ENCODE results near the gene PDZD7. TPM values are rescaled to one million over a fixed set of nuclear protein-coding genes. Genes with fewer than 3 reads are reported as not detected.
A peak's percentile ranks its signal among the peaks of the same experiment; 100 is the strongest.
"Not testable (repeated sequence)": the region's sequence is repeated elsewhere in the genome, so short reads cannot be mapped to it uniquely, and the experiment has no call there.

Gene PDZD7
- total and polyA plus RNA-seq, 4 donors = 0.09 to 1.3 (median 0.55) TPM

DNA sequence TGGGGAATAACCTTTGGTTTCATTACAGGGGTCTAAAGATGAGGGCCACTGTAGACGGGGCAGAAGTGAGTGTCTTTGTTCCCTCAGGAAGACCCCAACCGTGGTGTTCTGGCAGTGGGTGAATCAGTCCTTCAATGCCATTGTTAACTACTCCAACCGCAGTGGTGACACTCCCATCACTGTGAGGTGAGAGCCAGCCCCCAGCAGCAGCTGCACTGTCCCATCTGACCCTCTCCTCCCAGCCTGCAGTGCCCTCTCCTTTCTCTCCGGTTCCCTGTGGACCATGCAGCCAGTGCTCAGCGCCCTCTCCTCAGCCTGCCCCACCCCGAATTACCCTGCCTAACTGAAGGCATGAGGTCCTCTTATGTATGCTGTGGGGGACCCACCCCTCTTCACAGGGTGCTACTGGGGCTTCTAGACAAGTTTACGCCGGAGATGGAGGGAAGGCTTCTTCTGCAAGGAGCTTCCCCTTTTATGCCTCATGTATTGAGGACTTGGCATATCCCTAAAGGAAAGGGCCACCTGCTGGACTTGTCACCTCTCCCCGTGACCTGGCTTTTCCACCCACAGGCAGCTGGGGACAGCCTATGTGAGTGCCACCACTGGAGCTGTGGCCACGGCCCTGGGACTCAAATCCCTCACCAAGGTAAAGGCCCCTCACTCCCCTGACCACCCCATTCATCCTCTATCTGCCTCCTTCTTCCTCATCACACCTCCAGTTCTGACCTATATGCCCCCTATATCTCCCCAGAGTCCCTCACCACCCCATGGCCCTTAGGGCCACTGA, 5.2 kb upstream of the PDZD7 start:
- ATAC-seq (ENCODE audit: insufficient read depth, low FRiP score) (no peak), DNase-seq (no peak)
- TF ChIP-seq, protein P1, sequence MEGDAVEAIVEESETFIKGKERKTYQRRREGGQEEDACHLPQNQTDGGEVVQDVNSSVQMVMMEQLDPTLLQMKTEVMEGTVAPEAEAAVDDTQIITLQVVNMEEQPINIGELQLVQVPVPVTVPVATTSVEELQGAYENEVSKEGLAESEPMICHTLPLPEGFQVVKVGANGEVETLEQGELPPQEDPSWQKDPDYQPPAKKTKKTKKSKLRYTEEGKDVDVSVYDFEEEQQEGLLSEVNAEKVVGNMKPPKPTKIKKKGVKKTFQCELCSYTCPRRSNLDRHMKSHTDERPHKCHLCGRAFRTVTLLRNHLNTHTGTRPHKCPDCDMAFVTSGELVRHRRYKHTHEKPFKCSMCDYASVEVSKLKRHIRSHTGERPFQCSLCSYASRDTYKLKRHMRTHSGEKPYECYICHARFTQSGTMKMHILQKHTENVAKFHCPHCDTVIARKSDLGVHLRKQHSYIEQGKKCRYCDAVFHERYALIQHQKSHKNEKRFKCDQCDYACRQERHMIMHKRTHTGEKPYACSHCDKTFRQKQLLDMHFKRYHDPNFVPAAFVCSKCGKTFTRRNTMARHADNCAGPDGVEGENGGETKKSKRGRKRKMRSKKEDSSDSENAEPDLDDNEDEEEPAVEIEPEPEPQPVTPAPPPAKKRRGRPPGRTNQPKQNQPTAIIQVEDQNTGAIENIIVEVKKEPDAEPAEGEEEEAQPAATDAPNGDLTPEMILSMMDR (IDR thresholded peaks at IDR 0.05; ENCODE audit: control extremely low read depth, extremely low read depth) = no peak
- Histone ChIP-seq H3K36me3 (ENCODE audit: control insufficient read depth in 4 of 4, insufficient read depth in 4 of 4, low read length in 4 of 4) (peaks cover 8 to 40% (median 17%) of the 10 kb centered on the region in 4 donors), H3K9me3 (ENCODE audit: control insufficient read depth in 4 of 4, insufficient read depth in 3 of 4, low read length in 3 of 4) (no peaks in the 10 kb centered on the region), H3K27me3 (ENCODE audit: control insufficient read depth in 3 of 3, insufficient read depth in 3 of 3, low read length in 2 of 3) (no peaks in the 10 kb centered on the region), H3K9ac (ENCODE audit: insufficient read depth in 1 of 2, low read length in 2 of 2) (no peak overlapping the region), H3K4me3 (no peak overlapping the region), H3K27ac (ENCODE audit: low read depth in 1 of 2, low read length in 1 of 2) (no peak overlapping the region), H3K4me1 (ENCODE audit: control insufficient read depth in 5 of 5, insufficient read depth in 5 of 5, low read length in 5 of 5) (peaks cover 0 to 20% (median 0%) of the 10 kb centered on the region in 5 donors)
- WGBS, 2 donors = 88 to 92% methylated on average over 10 of the region's 10 CpGs

DNA sequence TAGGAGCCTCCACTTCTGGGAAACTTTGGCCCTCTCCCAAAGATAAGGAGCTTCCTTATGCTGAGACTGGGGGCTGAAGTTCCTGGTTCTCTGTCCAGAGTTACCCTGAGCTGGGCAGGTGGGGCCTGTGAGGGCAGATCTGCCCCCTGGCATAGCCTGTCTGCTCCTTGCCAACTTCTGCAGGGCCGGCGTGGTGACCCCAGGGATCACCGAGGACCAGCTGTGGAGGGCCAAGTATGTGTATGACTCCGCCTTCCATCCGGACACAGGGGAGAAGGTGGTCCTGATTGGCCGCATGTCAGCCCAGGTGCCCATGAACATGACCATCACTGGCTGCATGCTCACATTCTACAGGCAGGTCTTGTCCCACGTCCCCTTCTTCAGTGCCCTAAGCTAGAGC, 4.4 kb upstream of the PDZD7 start:
- Histone ChIP-seq H3K9me3 (ENCODE audit: control insufficient read depth in 4 of 4, insufficient read depth in 3 of 4, low read length in 3 of 4) (no peaks in the 10 kb centered on the region), H3K36me3 (ENCODE audit: control insufficient read depth in 4 of 4, insufficient read depth in 4 of 4, low read length in 4 of 4) (peaks cover 8 to 40% (median 17%) of the 10 kb centered on the region in 4 donors), H3K27ac (ENCODE audit: low read depth in 1 of 2, low read length in 1 of 2) (no peak overlapping the region), H3K9ac (ENCODE audit: insufficient read depth in 1 of 2, low read length in 2 of 2) (no peak overlapping the region), H3K4me3 (no peak overlapping the region), H3K27me3 (ENCODE audit: control insufficient read depth in 3 of 3, insufficient read depth in 3 of 3, low read length in 2 of 3) (no peaks in the 10 kb centered on the region), H3K4me1 (ENCODE audit: control insufficient read depth in 5 of 5, insufficient read depth in 5 of 5, low read length in 5 of 5) (peaks cover 0 to 25% (median 3%) of the 10 kb centered on the region in 5 donors)
- TF ChIP-seq, protein P1 (IDR thresholded peaks at IDR 0.05; ENCODE audit: control extremely low read depth, extremely low read depth) = no peak
- WGBS, 2 donors = 95 to 99% methylated on average over 7 of the region's 7 CpGs
- no peak for ATAC-seq (ENCODE audit: insufficient read depth, low FRiP score)
- DNase-seq = no peak

DNA sequence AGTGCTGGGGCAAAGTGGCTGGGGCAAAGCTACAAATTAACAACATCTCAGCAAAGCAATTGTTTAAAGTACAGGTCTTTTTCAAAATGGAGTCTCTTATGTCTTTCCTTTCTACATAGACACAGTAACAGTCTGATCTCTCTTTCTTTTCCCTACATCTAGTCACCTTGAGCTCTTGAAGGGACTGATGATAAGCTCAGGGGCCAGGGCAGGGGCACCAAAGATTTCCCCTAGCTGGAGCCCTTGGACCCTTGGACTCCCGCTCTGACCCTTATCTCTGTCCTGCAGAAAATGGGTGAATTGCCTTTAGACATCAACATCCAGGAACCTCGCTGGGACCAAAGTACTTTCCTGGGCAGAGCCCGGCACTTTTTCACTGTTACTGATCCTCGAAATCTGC, 3.5 kb upstream of the PDZD7 start:
- not testable (repeated sequence) for H3K9ac ChIP-seq (ENCODE audit: insufficient read depth in 1 of 2, low read length in 2 of 2); H3K27ac ChIP-seq (ENCODE audit: low read depth in 1 of 2, low read length in 1 of 2); DNase-seq; H3K4me3 ChIP-seq; H3K9me3 ChIP-seq (ENCODE audit: control insufficient read depth in 4 of 4, insufficient read depth in 3 of 4, low read length in 3 of 4); H3K27me3 ChIP-seq (ENCODE audit: control insufficient read depth in 3 of 3, insufficient read depth in 3 of 3, low read length in 2 of 3); ATAC-seq (ENCODE audit: insufficient read depth, low FRiP score)
- peaks cover 0 to 25% (median 3%) of the 10 kb centered on the region in 5 donors for H3K4me1 ChIP-seq (ENCODE audit: control insufficient read depth in 5 of 5, insufficient read depth in 5 of 5, low read length in 5 of 5)
- 96 to 98% methylated on average over 4 of the region's 4 CpGs for WGBS, 2 donors
- peaks cover 8 to 36% (median 17%) of the 10 kb centered on the region in 4 donors for H3K36me3 ChIP-seq (ENCODE audit: control insufficient read depth in 4 of 4, insufficient read depth in 4 of 4, low read length in 4 of 4)

DNA sequence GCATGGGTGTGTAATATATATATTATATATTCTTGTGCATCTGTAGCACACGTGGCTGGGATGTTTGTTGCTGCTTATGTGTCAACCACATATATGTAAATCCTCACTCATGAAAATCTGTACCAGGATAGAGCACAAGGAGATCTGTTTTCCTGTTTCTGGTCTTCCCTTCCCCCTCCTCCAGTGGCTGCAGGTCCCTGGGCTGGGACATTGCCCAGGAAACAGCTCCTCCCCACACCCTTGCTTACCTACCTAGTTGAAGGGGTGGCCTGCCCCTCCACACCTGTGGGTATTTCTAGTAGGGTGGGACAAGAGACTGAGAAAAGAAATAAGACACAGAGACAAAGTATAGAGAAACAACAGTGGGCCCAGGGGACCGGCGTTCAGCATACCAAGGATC, 2.3 kb upstream of the PDZD7 start:
- Histone ChIP-seq H3K9ac (ENCODE audit: insufficient read depth in 1 of 2, low read length in 2 of 2) (no peak overlapping the region), H3K27ac (ENCODE audit: low read depth in 1 of 2, low read length in 1 of 2) (peak overlapping the region in 1 of 2 donors; percentile 26)
- 81 to 87% methylated on average over 3 of the region's 3 CpGs for WGBS, 2 donors

More for the DNA sequence above, 2.3 kb upstream of the PDZD7 start:
- Histone ChIP-seq H3K4me1 (ENCODE audit: control insufficient read depth in 5 of 5, insufficient read depth in 5 of 5, low read length in 5 of 5) (peaks cover 0 to 25% (median 3%) of the 10 kb centered on the region in 5 donors), H3K4me3 (no peak overlapping the region), H3K27me3 (ENCODE audit: control insufficient read depth in 3 of 3, insufficient read depth in 3 of 3, low read length in 2 of 3) (peaks cover 0 to 12% (median 6%) of the 10 kb centered on the region in 3 donors), H3K36me3 (ENCODE audit: control insufficient read depth in 4 of 4, insufficient read depth in 4 of 4, low read length in 4 of 4) (peaks cover 8 to 27% (median 14%) of the 10 kb centered on the region in 4 donors), H3K9me3 (ENCODE audit: control insufficient read depth in 4 of 4, insufficient read depth in 3 of 4, low read length in 3 of 4) (no peaks in the 10 kb centered on the region)
- no peak for DNase-seq
- TF ChIP-seq, protein P1 (IDR thresholded peaks at IDR 0.05; ENCODE audit: control extremely low read depth, extremely low read depth) = no peak
- ATAC-seq (ENCODE audit: insufficient read depth, low FRiP score) = no peak

All from lung (tissue), 12 donors.